K562 (cell line): ENCODE data around the gene MYL6B. TPM values are rescaled to one million over a fixed set of nuclear protein-coding genes. Genes with fewer than 3 reads are reported as not detected.

Source experiments
- MAZ ChIP-seq, 2 experiments: fragments of 450-650 bp in 1 of 2; sonication (generic) in 1 of 2; formaldehyde crosslinking; IDR thresholded peaks in 1 of 2; conservative IDR thresholded peaks in 1 of 2; 2 replicates each; pipeline versions ENCODE4 v1.4.0 to v1.5.0; 2020; ENCODE audit warnings: mild to moderate bottlenecking in 1 of 2, missing genetic modification reagents in 1 of 2
- ZNF143 ChIP-seq: sonication (generic); formaldehyde crosslinking; IDR thresholded peaks from 2 replicates; pipeline ENCODE4 v1.9.0; 2022; ENCODE audit warnings: mild to moderate bottlenecking, missing genetic modification reagents
- ZNF165 ChIP-seq: fragments of 250-450 bp; sonication (Bioruptor Pico); IDR thresholded peaks from 2 replicates; pipeline ENCODE4 v1.4.0; 2020; ENCODE audit warnings: borderline replicate concordance
- ZNF699 ChIP-seq: fragments of 250-450 bp; sonication (Bioruptor Pico); IDR thresholded peaks from 2 replicates; pipeline ENCODE4 v1.8.0; 2021; ENCODE audit warnings: mild to moderate bottlenecking, moderate library complexity; ENCODE audit not compliant: insufficient replicate concordance
- polyA plus RNA-seq, 8 experiments: library from polyadenylated mRNA; depleted of rRNA in 4 of 8; stranded (reverse) in 5 of 8; unstranded in 3 of 8; fragments of >200 nt; fragmentation: Nextera tagmentation in 2 of 8; fragmentation: Illumina TruSeq in 1 of 8; extraction: Ambion mirVana in 2 of 8; extraction: Trizol in 1 of 8; gene quantifications; 2 replicates each; pipeline versions ENCODE4 v1.2.1 to v1.2.3, GENCODE V29; 2011 to 2014; ENCODE audit warnings: inconsistent platforms in 1 of 8, missing spikeins in 1 of 8
- total RNA-seq, 7 experiments: library from RNA; depleted of rRNA in 6 of 7; stranded (reverse); fragments of >200 nt in 6 of 7; fragmentation: Illumina TruSeq in 2 of 7; extraction: Trizol in 2 of 7; gene quantifications; 2 replicates each; pipeline versions ENCODE4 v1.2.1 to v1.2.3, GENCODE V29; 2011 to 2021; ENCODE audit warnings: low replicate concordance in 1 of 7
- TF ChIP-seq, protein P1 (sequence below): fragments of 450-650 bp; IDR thresholded peaks from 2 replicates; pipeline ENCODE4 v1.6.1; 2017; ENCODE audit warnings: mild to moderate bottlenecking, moderate library complexity
- TF ChIP-seq, protein P2 (sequence below): fragments of 450-650 bp; IDR thresholded peaks from 2 replicates; pipeline ENCODE4 v1.6.1; 2016; ENCODE audit warnings: mild to moderate bottlenecking, moderate library complexity
- TF ChIP-seq, protein P3 (sequence below): fragments of 250-450 bp; sonication (Bioruptor Pico); IDR thresholded peaks from 2 replicates; pipeline ENCODE4 v1.5.0; 2021

Gene MYL6B
- total and polyA plus RNA-seq, 9 of the 15 experiments (the other 6 are each of a cell fraction or from before 2014, with no cell fraction given), result 42.8 to 77.3 (median 68.6) TPM

DNA sequence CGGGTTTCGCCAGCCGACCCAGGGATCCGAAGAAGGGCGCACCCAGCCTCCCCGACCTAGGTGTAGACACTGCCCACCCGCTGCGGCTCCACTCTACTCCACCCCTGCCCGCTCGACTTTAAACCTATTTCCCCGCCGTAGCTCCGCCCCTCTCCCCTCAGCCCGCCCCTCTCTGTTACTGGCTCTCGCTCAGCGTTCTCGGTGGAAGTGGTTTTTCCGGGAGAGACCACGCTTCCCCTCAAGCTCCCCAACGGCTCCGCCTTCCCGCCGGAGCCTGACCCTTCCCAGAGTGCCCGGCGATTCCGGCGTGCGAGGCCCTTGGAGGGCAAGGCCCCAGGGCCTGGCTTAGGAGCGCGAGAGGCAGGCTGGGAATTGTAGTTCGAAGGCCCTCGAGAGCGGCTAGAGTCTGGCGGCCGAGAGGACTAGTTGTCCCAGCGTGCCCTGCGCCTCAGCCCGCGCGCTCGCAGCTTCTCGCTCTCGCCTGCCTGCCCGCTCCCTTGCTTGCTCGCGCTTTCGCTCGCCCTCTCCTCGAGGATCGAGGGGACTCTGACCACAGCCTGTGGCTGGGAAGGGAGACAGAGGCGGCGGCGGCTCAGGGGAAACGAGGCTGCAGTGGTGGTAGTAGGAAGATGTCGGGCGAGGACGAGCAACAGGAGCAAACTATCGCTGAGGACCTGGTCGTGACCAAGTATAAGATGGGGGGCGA, 48.1 kb upstream of the MYL6B start, which contains the start of gene PA2G4 (continued):
- TF ChIP-seq, protein P1, sequence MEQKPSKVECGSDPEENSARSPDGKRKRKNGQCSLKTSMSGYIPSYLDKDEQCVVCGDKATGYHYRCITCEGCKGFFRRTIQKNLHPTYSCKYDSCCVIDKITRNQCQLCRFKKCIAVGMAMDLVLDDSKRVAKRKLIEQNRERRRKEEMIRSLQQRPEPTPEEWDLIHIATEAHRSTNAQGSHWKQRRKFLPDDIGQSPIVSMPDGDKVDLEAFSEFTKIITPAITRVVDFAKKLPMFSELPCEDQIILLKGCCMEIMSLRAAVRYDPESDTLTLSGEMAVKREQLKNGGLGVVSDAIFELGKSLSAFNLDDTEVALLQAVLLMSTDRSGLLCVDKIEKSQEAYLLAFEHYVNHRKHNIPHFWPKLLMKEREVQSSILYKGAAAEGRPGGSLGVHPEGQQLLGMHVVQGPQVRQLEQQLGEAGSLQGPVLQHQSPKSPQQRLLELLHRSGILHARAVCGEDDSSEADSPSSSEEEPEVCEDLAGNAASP, result no peak
- no peak for TF ChIP-seq ZNF699 (CRISPR knock-in tag)
- TF ChIP-seq, protein P2, sequence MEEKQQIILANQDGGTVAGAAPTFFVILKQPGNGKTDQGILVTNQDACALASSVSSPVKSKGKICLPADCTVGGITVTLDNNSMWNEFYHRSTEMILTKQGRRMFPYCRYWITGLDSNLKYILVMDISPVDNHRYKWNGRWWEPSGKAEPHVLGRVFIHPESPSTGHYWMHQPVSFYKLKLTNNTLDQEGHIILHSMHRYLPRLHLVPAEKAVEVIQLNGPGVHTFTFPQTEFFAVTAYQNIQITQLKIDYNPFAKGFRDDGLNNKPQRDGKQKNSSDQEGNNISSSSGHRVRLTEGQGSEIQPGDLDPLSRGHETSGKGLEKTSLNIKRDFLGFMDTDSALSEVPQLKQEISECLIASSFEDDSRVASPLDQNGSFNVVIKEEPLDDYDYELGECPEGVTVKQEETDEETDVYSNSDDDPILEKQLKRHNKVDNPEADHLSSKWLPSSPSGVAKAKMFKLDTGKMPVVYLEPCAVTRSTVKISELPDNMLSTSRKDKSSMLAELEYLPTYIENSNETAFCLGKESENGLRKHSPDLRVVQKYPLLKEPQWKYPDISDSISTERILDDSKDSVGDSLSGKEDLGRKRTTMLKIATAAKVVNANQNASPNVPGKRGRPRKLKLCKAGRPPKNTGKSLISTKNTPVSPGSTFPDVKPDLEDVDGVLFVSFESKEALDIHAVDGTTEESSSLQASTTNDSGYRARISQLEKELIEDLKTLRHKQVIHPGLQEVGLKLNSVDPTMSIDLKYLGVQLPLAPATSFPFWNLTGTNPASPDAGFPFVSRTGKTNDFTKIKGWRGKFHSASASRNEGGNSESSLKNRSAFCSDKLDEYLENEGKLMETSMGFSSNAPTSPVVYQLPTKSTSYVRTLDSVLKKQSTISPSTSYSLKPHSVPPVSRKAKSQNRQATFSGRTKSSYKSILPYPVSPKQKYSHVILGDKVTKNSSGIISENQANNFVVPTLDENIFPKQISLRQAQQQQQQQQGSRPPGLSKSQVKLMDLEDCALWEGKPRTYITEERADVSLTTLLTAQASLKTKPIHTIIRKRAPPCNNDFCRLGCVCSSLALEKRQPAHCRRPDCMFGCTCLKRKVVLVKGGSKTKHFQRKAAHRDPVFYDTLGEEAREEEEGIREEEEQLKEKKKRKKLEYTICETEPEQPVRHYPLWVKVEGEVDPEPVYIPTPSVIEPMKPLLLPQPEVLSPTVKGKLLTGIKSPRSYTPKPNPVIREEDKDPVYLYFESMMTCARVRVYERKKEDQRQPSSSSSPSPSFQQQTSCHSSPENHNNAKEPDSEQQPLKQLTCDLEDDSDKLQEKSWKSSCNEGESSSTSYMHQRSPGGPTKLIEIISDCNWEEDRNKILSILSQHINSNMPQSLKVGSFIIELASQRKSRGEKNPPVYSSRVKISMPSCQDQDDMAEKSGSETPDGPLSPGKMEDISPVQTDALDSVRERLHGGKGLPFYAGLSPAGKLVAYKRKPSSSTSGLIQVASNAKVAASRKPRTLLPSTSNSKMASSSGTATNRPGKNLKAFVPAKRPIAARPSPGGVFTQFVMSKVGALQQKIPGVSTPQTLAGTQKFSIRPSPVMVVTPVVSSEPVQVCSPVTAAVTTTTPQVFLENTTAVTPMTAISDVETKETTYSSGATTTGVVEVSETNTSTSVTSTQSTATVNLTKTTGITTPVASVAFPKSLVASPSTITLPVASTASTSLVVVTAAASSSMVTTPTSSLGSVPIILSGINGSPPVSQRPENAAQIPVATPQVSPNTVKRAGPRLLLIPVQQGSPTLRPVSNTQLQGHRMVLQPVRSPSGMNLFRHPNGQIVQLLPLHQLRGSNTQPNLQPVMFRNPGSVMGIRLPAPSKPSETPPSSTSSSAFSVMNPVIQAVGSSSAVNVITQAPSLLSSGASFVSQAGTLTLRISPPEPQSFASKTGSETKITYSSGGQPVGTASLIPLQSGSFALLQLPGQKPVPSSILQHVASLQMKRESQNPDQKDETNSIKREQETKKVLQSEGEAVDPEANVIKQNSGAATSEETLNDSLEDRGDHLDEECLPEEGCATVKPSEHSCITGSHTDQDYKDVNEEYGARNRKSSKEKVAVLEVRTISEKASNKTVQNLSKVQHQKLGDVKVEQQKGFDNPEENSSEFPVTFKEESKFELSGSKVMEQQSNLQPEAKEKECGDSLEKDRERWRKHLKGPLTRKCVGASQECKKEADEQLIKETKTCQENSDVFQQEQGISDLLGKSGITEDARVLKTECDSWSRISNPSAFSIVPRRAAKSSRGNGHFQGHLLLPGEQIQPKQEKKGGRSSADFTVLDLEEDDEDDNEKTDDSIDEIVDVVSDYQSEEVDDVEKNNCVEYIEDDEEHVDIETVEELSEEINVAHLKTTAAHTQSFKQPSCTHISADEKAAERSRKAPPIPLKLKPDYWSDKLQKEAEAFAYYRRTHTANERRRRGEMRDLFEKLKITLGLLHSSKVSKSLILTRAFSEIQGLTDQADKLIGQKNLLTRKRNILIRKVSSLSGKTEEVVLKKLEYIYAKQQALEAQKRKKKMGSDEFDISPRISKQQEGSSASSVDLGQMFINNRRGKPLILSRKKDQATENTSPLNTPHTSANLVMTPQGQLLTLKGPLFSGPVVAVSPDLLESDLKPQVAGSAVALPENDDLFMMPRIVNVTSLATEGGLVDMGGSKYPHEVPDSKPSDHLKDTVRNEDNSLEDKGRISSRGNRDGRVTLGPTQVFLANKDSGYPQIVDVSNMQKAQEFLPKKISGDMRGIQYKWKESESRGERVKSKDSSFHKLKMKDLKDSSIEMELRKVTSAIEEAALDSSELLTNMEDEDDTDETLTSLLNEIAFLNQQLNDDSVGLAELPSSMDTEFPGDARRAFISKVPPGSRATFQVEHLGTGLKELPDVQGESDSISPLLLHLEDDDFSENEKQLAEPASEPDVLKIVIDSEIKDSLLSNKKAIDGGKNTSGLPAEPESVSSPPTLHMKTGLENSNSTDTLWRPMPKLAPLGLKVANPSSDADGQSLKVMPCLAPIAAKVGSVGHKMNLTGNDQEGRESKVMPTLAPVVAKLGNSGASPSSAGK, result peak; percentile 98
- peak; percentile 99 for TF ChIP-seq ZNF143 (CRISPR knock-in tag)
- TF ChIP-seq, protein P3, sequence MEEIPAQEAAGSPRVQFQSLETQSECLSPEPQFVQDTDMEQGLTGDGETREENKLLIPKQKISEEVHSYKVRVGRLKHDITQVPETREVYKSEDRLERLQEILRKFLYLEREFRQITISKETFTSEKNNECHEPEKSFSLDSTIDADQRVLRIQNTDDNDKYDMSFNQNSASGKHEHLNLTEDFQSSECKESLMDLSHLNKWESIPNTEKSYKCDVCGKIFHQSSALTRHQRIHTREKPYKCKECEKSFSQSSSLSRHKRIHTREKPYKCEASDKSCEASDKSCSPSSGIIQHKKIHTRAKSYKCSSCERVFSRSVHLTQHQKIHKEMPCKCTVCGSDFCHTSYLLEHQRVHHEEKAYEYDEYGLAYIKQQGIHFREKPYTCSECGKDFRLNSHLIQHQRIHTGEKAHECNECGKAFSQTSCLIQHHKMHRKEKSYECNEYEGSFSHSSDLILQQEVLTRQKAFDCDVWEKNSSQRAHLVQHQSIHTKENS (CRISPR knock-in tag), result no peak
- TF ChIP-seq MAZ (CRISPR knock-in tag; conservative IDR thresholded peaks at IDR 0.05 in 1 of 2, IDR thresholded peaks at IDR 0.05 in 1 of 2), result peak; percentile 70 to 74; a peak in 2 of 4 replicates
- TF ChIP-seq ZNF165 (CRISPR knock-in tag), result no peak
